K562 (cell line): Measurements from ENCODE around the gene USP8. TPM values are rescaled to one million over a fixed set of nuclear protein-coding genes. Genes with fewer than 3 reads are reported as not detected.

Source experiments
- E2F4 ChIP-seq: sonication (generic); formaldehyde crosslinking; IDR thresholded peaks from 2 replicates; pipeline ENCODE4 v1.8.0; 2022; ENCODE audit warnings: mild to moderate bottlenecking, low read depth, missing genetic modification reagents
- FOXJ2 ChIP-seq: fragments of 200-800 bp; sonication (Bioruptor generic); IDR thresholded peaks from 2 replicates; pipeline ENCODE4 v1.6.1; 2016; ENCODE audit warnings: missing genetic modification characterization, missing compliant biosample characterization
- FOXK1 ChIP-seq: sonication (generic); formaldehyde crosslinking; IDR thresholded peaks from 2 replicates; pipeline ENCODE4 v1.8.0; 2022; ENCODE audit warnings: missing genetic modification reagents, mild to moderate bottlenecking, borderline replicate concordance
- HMG20A ChIP-seq: fragments of 450-650 bp; formaldehyde crosslinking; conservative IDR thresholded peaks from 2 replicates; pipeline ENCODE4 v1.4.0; 2020; ENCODE audit warnings: mild to moderate bottlenecking, mixed read lengths
- IRF1 ChIP-seq: sonication (generic); formaldehyde crosslinking; IDR thresholded peaks from 2 replicates; pipeline ENCODE4 v1.8.0; 2022; ENCODE audit warnings: missing genetic modification reagents, mild to moderate bottlenecking, borderline replicate concordance
- KLF13 ChIP-seq: fragments of 450-650 bp; IDR thresholded peaks from 2 replicates; pipeline ENCODE4 v1.6.1; 2016; ENCODE audit warnings: missing genetic modification characterization, low read depth, mild to moderate bottlenecking, missing compliant biosample characterization, moderate library complexity, borderline replicate concordance
- KLF6 ChIP-seq: fragments of 250-450 bp; sonication (Bioruptor Pico); IDR thresholded peaks from 2 replicates; pipeline ENCODE4 v1.4.0; 2020; ENCODE audit warnings: mild to moderate bottlenecking, moderate library complexity, borderline replicate concordance
- NKRF ChIP-seq: fragments of 450-650 bp; IDR thresholded peaks from 2 replicates; pipeline ENCODE4 v1.6.1; 2016; ENCODE audit warnings: borderline replicate concordance
- RBM14 ChIP-seq: fragments of 200-400 bp; formaldehyde crosslinking; IDR thresholded peaks from 2 replicates; pipeline ENCODE4 v1.6.1; 2018; ENCODE audit warnings: low read depth, mild to moderate bottlenecking, low read length, moderate library complexity, borderline replicate concordance; ENCODE audit not compliant: insufficient read depth
- SMAD4 ChIP-seq: fragments of 250-450 bp; sonication (Bioruptor Pico); conservative IDR thresholded peaks from 2 replicates; pipeline ENCODE4 v1.8.0; 2021; ENCODE audit warnings: inconsistent platforms, mild to moderate bottlenecking, moderate library complexity
- XRCC3 ChIP-seq: fragments of 450-650 bp; IDR thresholded peaks from 2 replicates; pipeline ENCODE4 v1.6.1; 2017; ENCODE audit warnings: mild to moderate bottlenecking, moderate library complexity
- ZBTB1 ChIP-seq: sonication (generic); formaldehyde crosslinking; IDR thresholded peaks from 2 replicates; pipeline ENCODE4 v1.8.1; 2023; ENCODE audit warnings: missing genetic modification reagents, low read depth, mild to moderate bottlenecking, borderline replicate concordance
- ZBTB9 ChIP-seq: fragments of 450-650 bp; formaldehyde crosslinking; IDR thresholded peaks from 2 replicates; pipeline ENCODE4 v1.4.0; 2020; ENCODE audit warnings: mild to moderate bottlenecking, moderate library complexity
- ZC3H8 ChIP-seq: fragments of 450-650 bp; IDR thresholded peaks from 2 replicates; pipeline ENCODE4 v1.6.1; 2017
- ZFP1 ChIP-seq: fragments of 450-650 bp; formaldehyde crosslinking; IDR thresholded peaks from 2 replicates; pipeline ENCODE4 v1.4.0; 2020; ENCODE audit warnings: mild to moderate bottlenecking, mixed read lengths
- ZNF184 ChIP-seq: sonication (generic); formaldehyde crosslinking; IDR thresholded peaks from 2 replicates; pipeline ENCODE4 v1.5.0; 2020; ENCODE audit warnings: missing genetic modification reagents
- ZNF217 ChIP-seq: sonication (generic); formaldehyde crosslinking; IDR thresholded peaks from 2 replicates; pipeline ENCODE4 v1.8.0; 2022; ENCODE audit warnings: mild to moderate bottlenecking, missing genetic modification reagents
- polyA plus RNA-seq, 8 experiments: library from polyadenylated mRNA; depleted of rRNA in 4 of 8; stranded (reverse) in 5 of 8; unstranded in 3 of 8; fragments of >200 nt; fragmentation: Nextera tagmentation in 2 of 8; fragmentation: Illumina TruSeq in 1 of 8; extraction: Ambion mirVana in 2 of 8; extraction: Trizol in 1 of 8; gene quantifications; 2 replicates each; pipeline versions ENCODE4 v1.2.1 to v1.2.3, GENCODE V29; 2011 to 2014; ENCODE audit warnings: inconsistent platforms in 1 of 8, missing spikeins in 1 of 8
- total RNA-seq, 7 experiments: library from RNA; depleted of rRNA in 6 of 7; stranded (reverse); fragments of >200 nt in 6 of 7; fragmentation: Illumina TruSeq in 2 of 7; extraction: Trizol in 2 of 7; gene quantifications; 2 replicates each; pipeline versions ENCODE4 v1.2.1 to v1.2.3, GENCODE V29; 2011 to 2021; ENCODE audit warnings: low replicate concordance in 1 of 7
- TF ChIP-seq, protein P1 (sequence below): fragments of 450-650 bp; conservative IDR thresholded peaks from 2 replicates; pipeline ENCODE4 v1.6.1; 2016; ENCODE audit warnings: missing genetic modification characterization, low read depth, mild to moderate bottlenecking, missing compliant biosample characterization, moderate library complexity

USP8 gene
- total and polyA plus RNA-seq, 9 of the 15 experiments (the other 6 are each of a cell fraction or from before 2014, with no cell fraction given), result 35.1 to 58.4 (median 46.1) TPM

GRCh38 chr15:50424066-50424890, at the start of gene USP8 (continued):
- TF ChIP-seq ZBTB9 (CRISPR knock-in tag) (peak; percentile 54; the same call in 1 of the 2 replicates), KLF13 (tag) (peak; percentile 69; the same call in 1 of the 2 replicates), ZNF217 (CRISPR knock-in tag) (no peak), FOXK1 (CRISPR knock-in tag) (no peak), E2F4 (CRISPR knock-in tag) (no peak), XRCC3 (no peak), IRF1 (no peak), FOXJ2 (tag) (no peak), HMG20A (CRISPR knock-in tag) (no peak), RBM14 (no peak), SMAD4 (no peak; the same call in 1 of the 2 replicates), ZC3H8 (no peak), ZBTB1 (CRISPR knock-in tag) (no peak), NKRF (peak; percentile 83; the same call in 1 of the 2 replicates), ZNF184 (no peak), ZFP1 (CRISPR knock-in tag) (no peak), KLF6 (no peak; the same call in 1 of the 2 replicates)
- TF ChIP-seq, protein P1, sequence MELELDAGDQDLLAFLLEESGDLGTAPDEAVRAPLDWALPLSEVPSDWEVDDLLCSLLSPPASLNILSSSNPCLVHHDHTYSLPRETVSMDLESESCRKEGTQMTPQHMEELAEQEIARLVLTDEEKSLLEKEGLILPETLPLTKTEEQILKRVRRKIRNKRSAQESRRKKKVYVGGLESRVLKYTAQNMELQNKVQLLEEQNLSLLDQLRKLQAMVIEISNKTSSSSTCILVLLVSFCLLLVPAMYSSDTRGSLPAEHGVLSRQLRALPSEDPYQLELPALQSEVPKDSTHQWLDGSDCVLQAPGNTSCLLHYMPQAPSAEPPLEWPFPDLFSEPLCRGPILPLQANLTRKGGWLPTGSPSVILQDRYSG (tag), result no peak
